ENCODE results near the gene LMCD1. TPM values are rescaled to one million over a fixed set of nuclear protein-coding genes. Genes with fewer than 3 reads are reported as not detected.
"Not testable (repeated sequence)": the region's sequence is repeated elsewhere in the genome, so short reads cannot be mapped to it uniquely, and the experiment has no call there.

Gene LMCD1
- total RNA-seq, 2 donors from 2014 or later: 0.85 to 0.89 TPM

DNA sequence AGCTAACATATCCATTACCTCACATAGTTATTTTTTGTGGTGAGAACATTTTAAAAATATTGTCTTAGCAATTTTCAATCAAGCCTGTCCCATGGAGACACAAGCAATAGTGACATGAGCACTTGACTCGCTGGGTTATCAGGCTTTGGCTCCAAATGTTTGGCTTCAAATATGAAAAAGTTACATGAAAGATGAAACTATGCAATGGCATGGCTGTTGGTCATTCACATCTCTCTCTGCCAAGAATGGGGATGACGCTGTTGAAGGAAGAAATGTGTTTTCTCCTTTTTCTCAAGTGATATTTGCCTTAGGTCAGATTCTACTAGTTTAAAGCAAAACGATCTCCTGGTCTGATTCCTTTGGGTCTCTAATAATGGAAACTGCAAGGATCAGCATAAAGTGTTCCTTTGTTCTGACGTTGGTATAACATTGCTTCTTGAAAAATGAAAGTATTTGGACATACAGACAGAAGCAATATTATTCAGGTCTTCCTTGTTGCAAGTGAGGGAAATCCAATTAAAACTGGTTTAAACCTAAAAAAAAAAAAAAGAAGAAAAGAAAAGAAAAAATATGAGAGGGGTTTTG, 71.8 kb downstream of the LMCD1 start:
- DNase-seq (no peak), ATAC-seq (no peak)
- H3K4me3 Mint-ChIP-seq: no peak overlapping the region

DNA sequence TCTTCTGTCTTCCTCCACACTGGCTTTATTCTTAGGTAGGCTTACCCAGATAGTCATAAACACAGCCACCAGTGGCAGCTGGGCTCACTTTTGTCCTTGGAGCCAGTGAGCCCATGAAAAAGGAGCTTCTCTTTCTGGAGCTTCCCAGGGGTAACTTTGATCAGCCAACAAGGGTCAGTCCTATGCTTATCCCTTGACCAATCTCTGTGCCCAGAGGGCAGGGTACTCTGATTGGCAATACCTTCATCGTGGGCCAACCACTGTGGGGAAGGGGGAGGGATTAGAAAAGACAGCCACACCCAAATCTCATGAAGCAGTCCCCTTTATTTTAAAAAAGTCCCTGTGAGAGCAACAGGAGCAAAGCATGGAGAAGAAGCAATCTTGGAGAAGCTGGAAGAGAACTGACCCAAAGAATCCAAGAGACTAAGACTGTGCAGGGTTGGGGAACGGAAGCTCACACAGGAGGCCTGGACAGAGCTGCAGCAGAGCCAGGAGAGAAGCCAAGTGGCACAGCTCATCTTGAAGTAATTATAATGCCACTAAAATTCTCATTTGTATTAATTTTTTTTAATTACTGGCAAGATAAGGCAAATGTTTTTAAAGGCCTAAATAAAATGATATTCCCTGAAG, 72.5 kb downstream of the LMCD1 start:
- no peak overlapping the region for H3K27ac Mint-ChIP-seq
- no peaks in the 10 kb centered on the region for H3K36me3 Mint-ChIP-seq (ENCODE audit: low read depth)
- H3K4me1 Mint-ChIP-seq: peaks cover 4% of the 10 kb centered on the region
- H3K27me3 Mint-ChIP-seq: no peaks in the 10 kb centered on the region
- no peak overlapping the region for H3K4me3 Mint-ChIP-seq
- ATAC-seq: no peak
- no peak for DNase-seq
- no peaks in the 10 kb centered on the region for H3K9me3 ChIP-seq (ENCODE audit: control insufficient read depth, low read length, poor library complexity, severe bottlenecking)

More for the DNA sequence above, 71.8 kb downstream of the LMCD1 start:
- no peaks in the 10 kb centered on the region for H3K9me3 ChIP-seq (ENCODE audit: control insufficient read depth, low read length, poor library complexity, severe bottlenecking)
- Mint-ChIP-seq H3K36me3 (ENCODE audit: low read depth) (no peaks in the 10 kb centered on the region), H3K27ac (no peak overlapping the region), H3K27me3 (no peaks in the 10 kb centered on the region), H3K4me1 (peaks cover 4% of the 10 kb centered on the region)

- H3K9me3 ChIP-seq (ENCODE audit: control insufficient read depth, low read length, poor library complexity, severe bottlenecking): no peaks in the 10 kb centered on the region
- ATAC-seq: no peak
- H3K27me3 Mint-ChIP-seq: no peaks in the 10 kb centered on the region
- no peak overlapping the region for H3K4me3 Mint-ChIP-seq
- H3K4me1 Mint-ChIP-seq: peaks cover 4% of the 10 kb centered on the region
- no peaks in the 10 kb centered on the region for H3K36me3 Mint-ChIP-seq (ENCODE audit: low read depth)
- DNase-seq: no peak
- no peak overlapping the region for H3K27ac Mint-ChIP-seq
Observed at GRCh38 chr3:8574670-8575322, 73.2 kb downstream of the LMCD1 start.

- Mint-ChIP-seq H3K4me1 (peaks cover 4% of the 10 kb centered on the region), H3K4me3 (no peak overlapping the region), H3K36me3 (ENCODE audit: low read depth) (no peaks in the 10 kb centered on the region), H3K27me3 (no peaks in the 10 kb centered on the region), H3K27ac (no peak overlapping the region)
- ATAC-seq (no peak), DNase-seq (no peak)
- H3K9me3 ChIP-seq (ENCODE audit: control insufficient read depth, low read length, poor library complexity, severe bottlenecking): no peaks in the 10 kb centered on the region
Observed at GRCh38 chr3:8575364-8576104, 73.9 kb downstream of the LMCD1 start.

DNA sequence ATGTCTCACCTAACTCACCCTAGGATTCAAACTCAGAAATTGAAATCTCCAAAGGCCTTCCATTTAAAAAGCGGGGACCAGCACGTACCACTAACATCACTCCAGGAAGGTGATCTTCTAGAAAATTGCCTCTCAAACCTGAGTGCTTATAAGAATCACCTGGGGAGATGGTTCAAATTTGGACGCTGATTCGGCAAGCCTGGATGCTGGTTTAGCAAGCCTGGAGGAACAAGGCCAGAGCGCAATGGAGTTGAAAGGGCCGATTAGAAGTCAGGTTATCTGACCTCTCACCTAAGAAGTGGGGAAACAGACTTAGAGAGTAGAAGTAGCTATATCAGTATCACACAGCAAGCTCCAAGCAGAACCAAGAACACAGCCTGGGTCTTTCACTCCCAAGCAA, 74.8 kb downstream of the LMCD1 start:
- no peaks in the 10 kb centered on the region for H3K36me3 Mint-ChIP-seq (ENCODE audit: low read depth)
- ATAC-seq (no peak), DNase-seq (no peak)
- no peaks in the 10 kb centered on the region for H3K9me3 ChIP-seq (ENCODE audit: control insufficient read depth, low read length, poor library complexity, severe bottlenecking)
- H3K27me3 Mint-ChIP-seq: no peaks in the 10 kb centered on the region
- H3K4me3 Mint-ChIP-seq: no peak overlapping the region
- no peaks in the 10 kb centered on the region for H3K4me1 Mint-ChIP-seq
- no peak overlapping the region for H3K27ac Mint-ChIP-seq

DNA sequence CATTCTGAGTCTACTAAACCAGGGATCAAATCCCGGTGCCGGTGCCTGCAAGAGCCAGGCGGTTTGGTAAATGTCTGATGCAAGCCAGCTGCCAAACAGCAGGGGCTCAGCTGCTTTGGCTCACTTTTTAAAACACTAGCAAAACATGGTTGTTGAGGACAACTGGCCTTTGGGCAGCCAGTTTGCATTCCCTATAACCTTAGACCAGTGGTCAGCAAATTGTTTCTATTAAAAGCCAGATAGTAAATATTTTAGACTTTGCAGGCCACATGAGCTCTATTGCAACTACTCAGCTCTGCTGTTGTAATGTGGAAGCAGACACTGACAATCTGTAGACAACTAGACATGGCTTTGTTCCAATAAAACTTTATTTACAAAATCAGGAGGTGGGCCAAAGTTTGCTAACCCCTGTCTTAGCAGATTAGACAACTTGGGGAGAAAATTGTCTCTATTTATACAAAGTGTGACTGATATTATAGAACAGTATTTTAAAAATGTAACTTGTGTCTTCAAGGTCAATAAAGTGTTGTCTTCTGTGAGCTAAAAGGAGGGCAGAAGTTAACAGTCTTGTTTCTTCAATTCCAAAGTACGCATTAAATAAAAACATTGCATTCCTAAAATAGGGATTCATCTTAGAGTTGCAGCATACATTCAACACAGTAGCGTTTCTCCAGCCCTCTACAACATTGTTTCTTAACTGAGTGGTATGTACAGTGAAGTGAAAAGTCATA, 75.4 kb downstream of the LMCD1 start:
- no peaks in the 10 kb centered on the region for H3K9me3 ChIP-seq (ENCODE audit: control insufficient read depth, low read length, poor library complexity, severe bottlenecking)
- no peaks in the 10 kb centered on the region for H3K36me3 Mint-ChIP-seq (ENCODE audit: low read depth)
- H3K4me1 Mint-ChIP-seq: no peaks in the 10 kb centered on the region
- H3K4me3 Mint-ChIP-seq: no peak overlapping the region
- H3K27ac Mint-ChIP-seq: no peak overlapping the region
- DNase-seq: no peak
- no peaks in the 10 kb centered on the region for H3K27me3 Mint-ChIP-seq
- no peak for ATAC-seq

DNA sequence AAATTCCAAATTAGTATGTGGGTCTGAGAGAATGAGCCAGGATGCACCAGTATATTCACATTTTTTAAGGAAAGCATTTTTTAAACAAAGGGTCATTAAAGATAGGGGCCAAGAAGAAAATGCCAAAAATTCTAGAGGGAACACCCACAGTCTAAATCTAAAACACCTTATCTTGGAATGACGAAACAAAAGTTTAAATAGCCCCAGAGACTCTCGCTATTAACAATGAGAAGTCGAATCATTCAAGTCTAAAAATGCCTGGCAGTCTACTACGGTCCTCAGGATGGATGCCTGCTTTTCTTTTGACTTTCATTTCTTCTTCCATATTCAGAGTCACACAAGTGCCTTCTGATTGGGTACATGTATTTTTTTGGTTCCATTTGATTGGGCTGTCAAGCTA, 76.7 kb downstream of the LMCD1 start:
- H3K4me3 Mint-ChIP-seq: no peak overlapping the region
- DNase-seq: no peak
- H3K27ac Mint-ChIP-seq: no peak overlapping the region
- no peaks in the 10 kb centered on the region for H3K4me1 Mint-ChIP-seq
- H3K27me3 Mint-ChIP-seq: no peaks in the 10 kb centered on the region
- ATAC-seq: no peak
- H3K9me3 ChIP-seq (ENCODE audit: control insufficient read depth, low read length, poor library complexity, severe bottlenecking): no peaks in the 10 kb centered on the region
- no peaks in the 10 kb centered on the region for H3K36me3 Mint-ChIP-seq (ENCODE audit: low read depth)

GRCh38 chr3:8579096-8579495, 77.5 kb downstream of the LMCD1 start:
- no peaks in the 10 kb centered on the region for H3K4me1 Mint-ChIP-seq
- H3K27me3 Mint-ChIP-seq: no peaks in the 10 kb centered on the region
- no peak for ATAC-seq
- no peaks in the 10 kb centered on the region for H3K36me3 Mint-ChIP-seq (ENCODE audit: low read depth)
- H3K4me3 Mint-ChIP-seq: no peak overlapping the region
- H3K27ac Mint-ChIP-seq: no peak overlapping the region
- H3K9me3 ChIP-seq (ENCODE audit: control insufficient read depth, low read length, poor library complexity, severe bottlenecking): no peaks in the 10 kb centered on the region
- no peak for DNase-seq

- Mint-ChIP-seq H3K27ac (no peak overlapping the region), H3K27me3 (peaks cover 2% of the 10 kb centered on the region), H3K4me1 (no peaks in the 10 kb centered on the region), H3K36me3 (ENCODE audit: low read depth) (no peaks in the 10 kb centered on the region), H3K4me3 (no peak overlapping the region)
- DNase-seq: no peak
- no peaks in the 10 kb centered on the region for H3K9me3 ChIP-seq (ENCODE audit: control insufficient read depth, low read length, poor library complexity, severe bottlenecking)
- ATAC-seq: no peak
Observed at GRCh38 chr3:8579943-8580342, 78.3 kb downstream of the LMCD1 start.

GRCh38 chr3:8580434-8580833, 78.8 kb downstream of the LMCD1 start:
- H3K9me3 ChIP-seq (ENCODE audit: control insufficient read depth, low read length, poor library complexity, severe bottlenecking); DNase-seq; H3K27me3 Mint-ChIP-seq: not testable (repeated sequence)

GRCh38 chr3:8581373-8581772, 79.8 kb downstream of the LMCD1 start:
- H3K27me3 Mint-ChIP-seq: peaks cover 6% of the 10 kb centered on the region
- no peak overlapping the region for H3K4me3 Mint-ChIP-seq
- no peak overlapping the region for H3K27ac Mint-ChIP-seq
- DNase-seq (no peak), ATAC-seq (no peak)
- no peaks in the 10 kb centered on the region for H3K9me3 ChIP-seq (ENCODE audit: control insufficient read depth, low read length, poor library complexity, severe bottlenecking)
- no peaks in the 10 kb centered on the region for H3K4me1 Mint-ChIP-seq
- no peaks in the 10 kb centered on the region for H3K36me3 Mint-ChIP-seq (ENCODE audit: low read depth)

More at GRCh38 chr3:8580434-8580833, 78.8 kb downstream of the LMCD1 start:
- not testable (repeated sequence) for ATAC-seq; H3K4me1 Mint-ChIP-seq; H3K36me3 Mint-ChIP-seq (ENCODE audit: low read depth); H3K4me3 Mint-ChIP-seq; H3K27ac Mint-ChIP-seq

- no peak for ATAC-seq
- no peak overlapping the region for H3K27ac Mint-ChIP-seq
- DNase-seq: no peak
- no peaks in the 10 kb centered on the region for H3K4me1 Mint-ChIP-seq
- H3K9me3 ChIP-seq (ENCODE audit: control insufficient read depth, low read length, poor library complexity, severe bottlenecking): no peaks in the 10 kb centered on the region
- peaks cover 6% of the 10 kb centered on the region for H3K27me3 Mint-ChIP-seq
- no peaks in the 10 kb centered on the region for H3K36me3 Mint-ChIP-seq (ENCODE audit: low read depth)
- no peak overlapping the region for H3K4me3 Mint-ChIP-seq
Observed at GRCh38 chr3:8581806-8582445, 80.3 kb downstream of the LMCD1 start.
